PC-9 (cell line): Measurements from ENCODE around the gene HIRA. TPM values are rescaled to one million over a fixed set of nuclear protein-coding genes. Genes with fewer than 3 reads are reported as not detected.

ENCODE experiments used
- BruUV-seq: library from RNA; stranded (reverse); fragments of 400-500 nt; replicated peaks from 2 replicates; lab custom pipeline; 2021; lab: Mats Ljungman, UMichigan
- CTCF ChIA-PET: fragments of 300-600 bp; sonication (Branson Sonifier 250); formaldehyde crosslinking; loops from one replicate; lab custom pipeline; 2022; ENCODE audit warnings: antibody characterized with exemption; lab: Charles Lee
- POLR2A ChIA-PET: fragments of 300-600 bp; sonication (Branson Sonifier 250); formaldehyde crosslinking; loops from one replicate; lab custom pipeline; 2022; ENCODE audit warnings: antibody characterized with exemption; ENCODE audit not compliant: unreplicated experiment; lab: Charles Lee
- DNase-seq, 2 experiments: peaks; one replicate each; pipeline versions ENCODE4 v3.0.0 to v3.0.0-alpha.2; 2015 to 2022; ENCODE audit warnings: mixed read lengths in 1 of 2
- H2AFZ ChIP-seq: fragments of 200-600 bp; sonication (generic); 2 replicates; pipeline ENCODE4 v1.8.1; 2017; ENCODE audit warnings: antibody characterized with exemption
- H3F3A ChIP-seq: fragments of 200-600 bp; sonication (generic); 2 replicates; pipeline ENCODE4 v1.8.1; 2017; ENCODE audit warnings: antibody characterized with exemption, mild to moderate bottlenecking, low read depth; ENCODE audit not compliant: insufficient read depth
- H3K27ac ChIP-seq: fragments of 200-600 bp; sonication (generic); 2 replicates; pipeline ENCODE4 v1.6.1; 2016; ENCODE audit warnings: mixed run types
- H3K27me3 ChIP-seq: fragments of 200-600 bp; sonication (generic); 2 replicates; pipeline ENCODE4 v1.6.1; 2016; ENCODE audit warnings: low read depth, mixed run types; ENCODE audit not compliant: insufficient read depth
- H3K36me3 ChIP-seq: fragments of 200-600 bp; sonication (generic); 2 replicates; pipeline ENCODE4 v1.6.1; 2016; ENCODE audit warnings: low read depth, mixed run types
- H3K4me1 ChIP-seq: fragments of 200-600 bp; sonication (generic); replicated peaks from 2 replicates; pipeline ENCODE4 v1.6.1; 2016; ENCODE audit warnings: mixed run types; ENCODE audit not compliant: insufficient read depth
- H3K4me2 ChIP-seq: fragments of 200-600 bp; sonication (generic); 2 replicates; pipeline ENCODE4 v1.6.1; 2017; ENCODE audit warnings: mixed run types
- H3K4me3 ChIP-seq: fragments of 200-600 bp; sonication (generic); 2 replicates; pipeline ENCODE4 v1.6.1; 2016; ENCODE audit warnings: mixed run types
- H3K79me2 ChIP-seq: fragments of 200-600 bp; sonication (generic); 2 replicates; pipeline ENCODE4 v1.6.1; 2017; ENCODE audit warnings: low read depth, mixed run types
- H3K9me2 ChIP-seq: fragments of 200-600 bp; sonication (generic); 2 replicates; pipeline ENCODE4 v1.8.1; 2017; ENCODE audit warnings: mild to moderate bottlenecking; ENCODE audit not compliant: insufficient read depth
- H3K9me3 ChIP-seq: fragments of 200-600 bp; sonication (generic); 2 replicates; pipeline ENCODE4 v1.8.1; 2016; ENCODE audit warnings: low read depth; ENCODE audit not compliant: insufficient read depth
- H4K20me1 ChIP-seq: fragments of 200-600 bp; sonication (generic); 2 replicates; pipeline ENCODE4 v1.8.1; 2017; ENCODE audit not compliant: insufficient read depth
- EZH2 ChIP-seq: fragments of 200-600 bp; sonication (generic); IDR thresholded peaks from 2 replicates; pipeline ENCODE4 v1.8.0; 2017; ENCODE audit warnings: antibody characterized with exemption, low read depth
- intact Hi-C: fragments of 100-400 bp; cut with micrococcal nuclease; formaldehyde crosslinking; loops from one replicate; pipeline ENCODE4 v1.10.0; 2022; ENCODE audit not compliant: unreplicated experiment
- total RNA-seq: library from RNA; stranded (reverse); gene quantifications from 2 replicates; pipeline ENCODE4 v1.2.3, GENCODE V29; 2021
- TF ChIP-seq, protein P1 (sequence below): fragments of 200-600 bp; sonication (generic); conservative IDR thresholded peaks from 2 replicates; pipeline ENCODE4 v1.6.1; 2017; ENCODE audit warnings: mixed run types, antibody characterized with exemption, mild to moderate bottlenecking, moderate library complexity

HIRA gene
- total RNA-seq, 1 experiment from 2014 or later, result 19.2 TPM

DNA sequence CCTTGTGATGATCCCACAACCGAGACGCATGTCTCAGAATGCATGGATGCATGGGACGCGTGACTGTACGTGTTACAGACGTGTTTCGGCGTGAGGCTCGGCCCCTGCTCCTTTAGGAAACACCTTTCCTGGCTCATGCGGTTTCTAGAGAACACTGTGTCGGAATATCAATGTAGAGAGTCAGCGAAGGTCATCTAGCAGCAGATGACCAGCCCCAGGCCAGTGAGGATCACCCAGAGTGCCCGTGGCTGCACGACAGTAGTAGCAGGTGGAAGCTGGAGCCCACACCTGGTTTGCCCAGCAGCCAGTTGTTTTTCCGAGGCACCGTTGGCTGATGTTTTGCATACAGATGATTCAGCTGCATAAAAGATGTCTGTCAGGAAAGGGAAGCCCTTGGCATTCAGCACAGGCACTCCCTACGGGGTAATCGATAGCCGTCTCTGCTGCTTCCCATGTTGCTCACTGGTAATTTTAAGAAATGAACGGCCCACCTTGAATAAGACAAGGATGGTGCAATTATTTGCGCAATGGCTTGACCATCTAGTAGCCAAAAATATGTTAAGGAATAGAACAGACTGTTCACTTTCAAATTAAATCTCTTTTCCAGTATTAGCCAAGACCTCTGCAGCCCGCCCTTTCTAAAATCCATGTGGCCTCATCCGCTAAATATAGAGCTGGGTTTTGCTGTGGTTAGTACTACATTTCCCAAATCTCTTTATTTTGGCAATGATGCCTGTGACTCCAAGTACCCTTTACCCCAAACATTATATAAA lies 138.9 kb downstream of the HIRA start:
- H4K20me1 ChIP-seq, result no peaks in the 10 kb centered on the region
- H2AFZ ChIP-seq, result peak overlapping the region; percentile 95; the same call in 1 of the 2 replicates
- H3K36me3 ChIP-seq, result no peaks in the 10 kb centered on the region
- no peaks in the 10 kb centered on the region for H3K27me3 ChIP-seq
- intact Hi-C loops, result loop anchor here (10.0 kb wide), 1 partner anchor 182 kb away; the partner anchor contains the start of genes CDC45 and UFD1
- ChIA-PET POLR2A (no interaction called here), CTCF (no interaction called here)
- no peaks in the 10 kb centered on the region for H3K4me1 ChIP-seq
- H3K79me2 ChIP-seq, result no peaks in the 10 kb centered on the region
- DNase-seq, result no peak
- no peaks in the 10 kb centered on the region for H3F3A ChIP-seq
- no peak for TF ChIP-seq EZH2
- TF ChIP-seq, protein P1, sequence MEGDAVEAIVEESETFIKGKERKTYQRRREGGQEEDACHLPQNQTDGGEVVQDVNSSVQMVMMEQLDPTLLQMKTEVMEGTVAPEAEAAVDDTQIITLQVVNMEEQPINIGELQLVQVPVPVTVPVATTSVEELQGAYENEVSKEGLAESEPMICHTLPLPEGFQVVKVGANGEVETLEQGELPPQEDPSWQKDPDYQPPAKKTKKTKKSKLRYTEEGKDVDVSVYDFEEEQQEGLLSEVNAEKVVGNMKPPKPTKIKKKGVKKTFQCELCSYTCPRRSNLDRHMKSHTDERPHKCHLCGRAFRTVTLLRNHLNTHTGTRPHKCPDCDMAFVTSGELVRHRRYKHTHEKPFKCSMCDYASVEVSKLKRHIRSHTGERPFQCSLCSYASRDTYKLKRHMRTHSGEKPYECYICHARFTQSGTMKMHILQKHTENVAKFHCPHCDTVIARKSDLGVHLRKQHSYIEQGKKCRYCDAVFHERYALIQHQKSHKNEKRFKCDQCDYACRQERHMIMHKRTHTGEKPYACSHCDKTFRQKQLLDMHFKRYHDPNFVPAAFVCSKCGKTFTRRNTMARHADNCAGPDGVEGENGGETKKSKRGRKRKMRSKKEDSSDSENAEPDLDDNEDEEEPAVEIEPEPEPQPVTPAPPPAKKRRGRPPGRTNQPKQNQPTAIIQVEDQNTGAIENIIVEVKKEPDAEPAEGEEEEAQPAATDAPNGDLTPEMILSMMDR, result no peak
- H3K9me3 ChIP-seq, result no peaks in the 10 kb centered on the region
- H3K4me2 ChIP-seq, result peak overlapping the region; percentile 89
- no TSS peak for BruUV-seq
- H3K4me3 ChIP-seq, result peak overlapping the region; percentile 75; the same call in 1 of the 2 replicates
- no peak overlapping the region for H3K27ac ChIP-seq
- no peaks in the 10 kb centered on the region for H3K9me2 ChIP-seq

DNA sequence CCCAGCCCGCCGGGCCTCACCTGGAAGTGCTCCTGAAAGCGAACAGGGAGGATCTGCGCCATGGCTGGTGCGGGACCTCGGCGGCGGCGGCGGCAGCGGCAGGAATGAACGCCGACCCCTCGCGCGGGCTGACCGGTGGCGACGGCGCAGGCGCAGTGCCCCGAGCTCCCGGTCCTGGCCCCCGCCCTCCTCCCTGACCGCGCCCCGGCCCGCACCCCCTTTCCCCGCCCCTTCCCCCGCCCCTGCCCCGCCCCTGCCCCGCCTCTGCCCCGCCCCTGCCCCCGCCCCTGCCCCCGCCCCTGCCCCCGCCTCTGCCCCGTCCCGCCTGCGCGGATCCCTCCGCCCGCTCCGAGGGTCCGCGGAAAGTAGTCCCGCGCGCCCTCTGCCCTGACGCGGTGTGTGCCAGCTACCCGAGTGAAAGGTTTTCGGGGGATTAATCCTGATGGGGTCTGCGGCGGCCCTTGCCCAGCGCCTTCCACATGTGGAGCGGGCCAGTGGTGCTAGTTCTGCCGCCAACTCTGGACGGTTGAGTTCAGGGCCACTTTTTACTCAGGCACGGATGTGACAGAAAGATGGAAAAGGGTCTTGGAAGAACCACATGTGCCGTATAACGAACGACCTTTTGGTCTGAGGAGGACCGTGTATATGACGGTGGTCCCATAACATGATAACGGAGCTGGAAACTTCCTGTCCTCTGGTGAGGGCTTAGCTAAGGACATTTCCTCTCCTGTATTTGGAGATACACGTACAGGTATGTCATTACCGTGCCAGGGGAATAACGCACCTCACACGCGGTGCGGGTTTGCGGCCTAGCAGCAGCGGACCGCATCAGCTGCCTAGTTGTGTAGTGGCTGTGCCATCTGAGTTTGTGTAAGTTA lies 139.7 kb downstream of the HIRA start, which contains the start of gene CLTCL1:
Gene CLTCL1, minus strand, starts transcription at position 140 of the 878 bp plus-strand sequence. Its CDS starts 78 bp downstream, at position 62.
- Histone ChIP-seq H3K36me3 (no peaks in the 10 kb centered on the region), H3K79me2 (no peaks in the 10 kb centered on the region), H3F3A (no peaks in the 10 kb centered on the region), H3K4me1 (no peaks in the 10 kb centered on the region), H2AFZ (peak within 1 kb of the TSS; percentile 95), H3K4me3 (peak within 1 kb of the TSS; percentile 75), H3K27me3 (no peaks in the 10 kb centered on the region), H3K9me3 (no peaks in the 10 kb centered on the region), H3K9me2 (no peaks in the 10 kb centered on the region), H4K20me1 (no peaks in the 10 kb centered on the region), H3K4me2 (peak within 1 kb of the TSS; percentile 89), H3K27ac (no peak within 1 kb of the TSS)
- no TSS peak for BruUV-seq
- POLR2A ChIA-PET, result interaction anchor here (0.6 to 0.7 kb wide), 2 partner anchors 155 to 694 kb away, joined by 3 to 4 read pairs; partner anchors contain the start of gene C22orf39
- intact Hi-C loops, result loop anchor here (2.0 to 10.0 kb wide), 2 partner anchors 113 to 183 kb away; partner anchors contain the start of genes CDC45, SLC25A1 and UFD1
- TF ChIP-seq EZH2, result no peak
- TF ChIP-seq, protein P1, result no peak
- DNase-seq, result peak in 1 of 2 experiments; percentile 66
- CTCF ChIA-PET, result interaction anchor here (0.7 kb wide), 1 partner anchor 287 kb away, joined by 16 read pairs; no protein-coding TSS in a partner anchor

DNA sequence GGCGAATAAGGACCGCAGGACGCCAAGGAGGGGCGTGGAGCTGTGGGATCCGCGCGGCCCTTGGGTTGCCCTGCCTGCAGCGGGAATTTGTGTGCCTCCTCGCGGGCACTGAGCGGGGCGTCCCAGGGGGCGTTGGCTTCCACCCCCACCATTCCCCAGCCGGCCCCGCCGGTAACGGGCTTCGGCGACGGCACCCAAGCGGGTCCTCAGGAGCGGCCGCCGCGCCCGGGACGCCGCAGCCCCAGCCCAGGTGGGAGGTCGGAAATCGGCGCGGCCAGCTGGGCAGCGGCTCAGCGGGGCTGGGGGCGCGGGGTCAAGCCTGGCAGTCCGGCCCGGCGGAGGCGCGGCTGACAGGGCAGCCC lies 140.3 kb downstream of the HIRA start:
- H4K20me1 ChIP-seq, result no peaks in the 10 kb centered on the region
- DNase-seq, result peak in 1 of 2 experiments; percentile 20
- H3K36me3 ChIP-seq, result no peaks in the 10 kb centered on the region
- peak overlapping the region; percentile 64 for H3K4me3 ChIP-seq
- peak overlapping the region; percentile 76 for H3K4me2 ChIP-seq
- H3K27me3 ChIP-seq, result no peaks in the 10 kb centered on the region
- no peak for TF ChIP-seq EZH2
- TF ChIP-seq, protein P1, result no peak
- CTCF ChIA-PET, result interaction anchor here (0.7 kb wide), 1 partner anchor 288 kb away, joined by 16 read pairs; no protein-coding TSS in a partner anchor
- H3K4me1 ChIP-seq, result no peaks in the 10 kb centered on the region
- no TSS peak for BruUV-seq
- POLR2A ChIA-PET, result interaction anchor here (0.6 to 0.7 kb wide), 2 partner anchors 156 to 695 kb away, joined by 3 to 4 read pairs; partner anchors contain the start of gene C22orf39
- no peaks in the 10 kb centered on the region for H3K9me2 ChIP-seq
- H3K79me2 ChIP-seq, result no peaks in the 10 kb centered on the region
- H2AFZ ChIP-seq, result peak overlapping the region; percentile 72; the same call in 1 of the 2 replicates
- H3F3A ChIP-seq, result no peaks in the 10 kb centered on the region
- no peak overlapping the region for H3K27ac ChIP-seq
- no peaks in the 10 kb centered on the region for H3K9me3 ChIP-seq
- intact Hi-C loops, result loop anchor here (2.0 to 10.0 kb wide), 2 partner anchors 112 to 184 kb away; partner anchors contain the start of genes CDC45, SLC25A1 and UFD1
